Peyer's patch (tissue), 4 donors: ENCODE data around the gene CALCOCO1.

Experiments
- POLR2A ChIP-seq, 2 donors: fragments of 450-650 bp; IDR thresholded peaks; one replicate each; pipeline ENCODE4 v1.5.1; 2017; ENCODE audit warnings: antibody characterized with exemption in 2 of 2, mild to moderate bottlenecking in 2 of 2, moderate library complexity in 2 of 2
- TF ChIP-seq, protein P1 (sequence below), 6 experiments: fragments of 450-650 bp in 4 of 6; fragments of 200-600 bp in 2 of 6; sonication (generic) in 1 of 6; IDR thresholded peaks; one replicate each; pipeline ENCODE4 v1.5.1; 2017 to 2019; ENCODE audit warnings: antibody characterized with exemption in 6 of 6, mild to moderate bottlenecking in 3 of 6, moderate library complexity in 1 of 6

GRCh38 chr12:53696655-53697331 is 30.5 kb downstream of the CALCOCO1 start:
- TF ChIP-seq, protein P1, sequence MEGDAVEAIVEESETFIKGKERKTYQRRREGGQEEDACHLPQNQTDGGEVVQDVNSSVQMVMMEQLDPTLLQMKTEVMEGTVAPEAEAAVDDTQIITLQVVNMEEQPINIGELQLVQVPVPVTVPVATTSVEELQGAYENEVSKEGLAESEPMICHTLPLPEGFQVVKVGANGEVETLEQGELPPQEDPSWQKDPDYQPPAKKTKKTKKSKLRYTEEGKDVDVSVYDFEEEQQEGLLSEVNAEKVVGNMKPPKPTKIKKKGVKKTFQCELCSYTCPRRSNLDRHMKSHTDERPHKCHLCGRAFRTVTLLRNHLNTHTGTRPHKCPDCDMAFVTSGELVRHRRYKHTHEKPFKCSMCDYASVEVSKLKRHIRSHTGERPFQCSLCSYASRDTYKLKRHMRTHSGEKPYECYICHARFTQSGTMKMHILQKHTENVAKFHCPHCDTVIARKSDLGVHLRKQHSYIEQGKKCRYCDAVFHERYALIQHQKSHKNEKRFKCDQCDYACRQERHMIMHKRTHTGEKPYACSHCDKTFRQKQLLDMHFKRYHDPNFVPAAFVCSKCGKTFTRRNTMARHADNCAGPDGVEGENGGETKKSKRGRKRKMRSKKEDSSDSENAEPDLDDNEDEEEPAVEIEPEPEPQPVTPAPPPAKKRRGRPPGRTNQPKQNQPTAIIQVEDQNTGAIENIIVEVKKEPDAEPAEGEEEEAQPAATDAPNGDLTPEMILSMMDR (IDR thresholded peaks at IDR 0.05), result no peak
- no peak for TF ChIP-seq POLR2A (IDR thresholded peaks at IDR 0.05)
